HG03039 (cell line): ENCODE results near the gene FKBP1C.
"Not testable (repeated sequence)": the region's sequence is repeated elsewhere in the genome, so short reads cannot be mapped to it uniquely, and the experiment has no call there.

Source experiments
- ATAC-seq: cut with Tn5 transposase; IDR thresholded peaks from one replicate; pipeline ENCODE4 v1.9.1; 2021; ENCODE audit warnings: mild to moderate bottlenecking, moderate library complexity; ENCODE audit not compliant: unreplicated experiment

The FKBP1C gene

DNA sequence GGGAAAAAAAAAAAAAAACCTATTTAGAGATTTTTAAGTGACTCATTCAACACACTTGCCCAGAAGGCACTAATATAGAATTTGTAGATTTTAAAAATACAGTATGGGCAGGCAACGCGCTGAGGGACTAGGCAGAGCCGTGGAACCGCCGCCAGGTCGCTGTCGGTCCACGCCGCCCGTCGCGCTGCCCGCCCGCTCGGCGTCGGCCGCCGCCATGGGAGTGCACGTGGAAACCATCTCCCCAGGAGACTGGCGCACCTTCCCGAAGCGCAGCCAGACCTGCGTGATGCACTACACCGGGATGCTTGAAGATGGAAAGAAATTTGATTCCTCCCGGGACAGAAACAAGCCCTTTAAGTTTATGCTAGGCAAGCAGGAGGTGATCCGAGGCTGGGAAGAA, at the start of gene FKBP1C:
TSS of gene FKBP1C (plus strand) at position 127 of the 400 bp plus-strand sequence.
- ATAC-seq, result not testable (repeated sequence)

DNA sequence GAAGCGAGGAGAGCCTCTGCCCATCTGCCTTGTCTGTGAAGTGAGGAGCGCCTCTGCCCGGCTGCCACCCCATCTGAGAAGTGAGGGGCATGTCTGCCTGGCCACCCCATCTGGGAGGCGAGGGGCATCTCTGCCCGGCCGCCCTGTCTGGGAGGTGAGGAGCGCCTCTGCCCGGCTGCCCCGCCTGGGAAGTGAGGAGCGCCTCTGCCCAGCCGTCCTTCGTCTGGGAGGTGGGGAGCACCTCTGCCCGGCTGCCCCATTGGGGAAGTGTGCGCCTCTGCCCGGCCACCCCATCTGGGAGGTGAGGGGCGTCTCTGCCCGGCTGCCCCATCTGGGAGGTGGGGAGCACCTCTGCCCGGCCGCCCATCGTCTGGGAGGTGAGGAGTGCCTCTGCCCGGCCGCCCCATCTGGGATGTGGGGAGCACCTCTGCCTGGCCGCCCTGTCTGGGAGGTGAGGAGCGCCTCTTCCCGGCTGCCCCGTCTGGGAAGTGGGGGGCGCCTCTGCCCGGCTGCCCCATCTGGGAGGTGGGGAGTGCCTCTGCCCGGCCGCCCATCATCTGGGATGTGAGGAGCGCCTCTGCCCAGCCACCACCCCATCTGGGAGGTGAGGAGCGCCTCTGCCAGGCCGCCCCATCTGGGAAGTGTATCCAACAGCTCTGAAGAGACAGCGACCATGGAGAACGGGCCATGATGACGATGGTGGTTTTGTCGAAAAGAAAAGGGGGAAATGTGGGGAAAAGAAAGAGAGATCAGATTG, 47.0 kb upstream of the FKBP1C start:
- ATAC-seq, result not testable (repeated sequence)

DNA sequence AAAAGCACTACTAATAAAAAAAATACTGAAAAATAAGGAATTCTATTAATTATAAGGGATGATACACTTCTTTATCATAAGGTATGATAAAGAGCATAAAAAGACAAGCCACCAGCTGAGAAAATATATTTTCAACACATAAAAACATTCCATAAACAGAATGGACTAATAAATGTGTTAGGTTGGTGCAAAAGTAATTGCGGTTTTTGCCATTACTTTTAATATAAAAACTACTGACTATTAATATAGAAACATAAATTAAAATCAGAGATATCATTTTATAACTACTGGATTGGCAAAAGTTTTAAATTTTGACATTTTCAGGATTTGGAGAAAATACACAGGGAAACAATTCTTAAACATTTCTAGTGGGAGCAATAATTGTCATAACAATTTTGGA, 37.1 kb upstream of the FKBP1C start:
- ATAC-seq, result no peak

DNA sequence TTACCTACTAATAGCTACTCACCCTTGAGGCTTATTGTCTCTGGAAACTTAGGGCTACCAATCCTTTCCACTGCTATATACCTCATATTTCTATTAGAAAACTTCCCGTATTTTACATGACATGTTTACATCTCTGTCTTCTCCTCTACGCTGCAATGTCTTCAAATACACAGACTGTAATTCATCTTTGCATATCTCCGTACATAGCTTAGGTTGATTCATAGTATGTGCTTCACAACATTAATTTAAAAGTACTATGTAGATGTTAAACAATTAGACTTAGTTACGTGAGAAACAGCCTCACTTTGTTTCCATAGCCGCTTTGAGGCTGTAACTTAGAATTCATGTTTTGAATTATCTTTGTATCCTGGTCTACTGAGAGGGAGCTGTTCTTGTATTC, 35.1 kb upstream of the FKBP1C start:
- ATAC-seq, result no peak

DNA sequence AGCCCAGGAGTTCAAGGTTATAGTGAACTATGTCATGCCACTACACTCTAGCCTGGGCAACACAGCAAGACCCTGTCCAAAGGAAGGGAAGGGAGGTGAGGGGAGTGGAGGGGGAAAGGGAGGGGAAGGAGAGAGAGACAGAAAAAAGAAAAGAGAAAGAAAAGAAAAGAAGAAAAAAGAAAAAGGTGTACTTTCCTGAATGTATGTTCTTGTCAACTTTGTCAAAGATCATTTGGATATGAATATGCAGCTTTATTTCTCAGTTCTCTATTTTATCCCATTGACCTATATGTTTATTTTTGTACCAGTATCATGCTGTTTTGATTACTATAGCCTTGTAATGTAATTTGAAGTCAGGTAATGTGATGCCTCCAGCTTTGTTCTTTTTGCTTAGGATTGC, 30.9 kb upstream of the FKBP1C start:
- ATAC-seq, result no peak

DNA sequence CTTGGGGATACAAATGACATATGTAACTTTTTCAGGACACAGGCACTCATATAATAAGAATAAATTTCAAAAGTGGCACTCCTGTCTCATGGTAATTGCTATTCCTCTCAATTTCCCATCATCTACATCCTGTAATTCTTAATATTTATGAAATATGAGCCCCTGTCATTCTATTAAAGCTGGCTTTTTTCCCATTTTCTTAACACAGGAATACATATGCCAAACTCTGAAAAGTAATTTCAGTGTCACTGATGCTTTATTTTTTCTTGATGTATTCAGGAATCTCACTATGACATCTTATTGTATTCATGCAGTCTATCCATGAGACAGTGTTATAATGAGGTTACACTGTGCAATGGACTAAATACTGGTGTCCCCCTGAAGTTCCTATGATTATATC, 24.3 kb upstream of the FKBP1C start:
- no peak for ATAC-seq

DNA sequence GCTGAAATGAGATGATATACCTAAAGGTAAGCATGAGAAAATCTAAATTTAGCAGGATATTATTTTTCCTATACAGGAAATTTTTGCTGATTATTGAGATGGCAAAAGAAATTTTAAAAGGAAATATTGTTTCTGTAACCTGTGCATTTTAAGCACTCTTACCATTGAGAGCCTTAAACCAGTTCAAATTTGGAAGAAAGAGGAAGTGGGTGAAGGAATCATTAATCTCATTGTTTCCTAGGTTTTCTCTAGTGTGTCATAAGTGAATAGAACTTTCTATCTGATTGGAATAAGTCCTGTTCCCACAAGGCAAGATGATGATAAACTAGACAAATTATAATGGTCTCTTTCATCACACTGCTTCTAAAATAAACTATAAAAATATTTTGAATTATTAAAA, 22.4 kb upstream of the FKBP1C start:
- ATAC-seq, result no peak

DNA sequence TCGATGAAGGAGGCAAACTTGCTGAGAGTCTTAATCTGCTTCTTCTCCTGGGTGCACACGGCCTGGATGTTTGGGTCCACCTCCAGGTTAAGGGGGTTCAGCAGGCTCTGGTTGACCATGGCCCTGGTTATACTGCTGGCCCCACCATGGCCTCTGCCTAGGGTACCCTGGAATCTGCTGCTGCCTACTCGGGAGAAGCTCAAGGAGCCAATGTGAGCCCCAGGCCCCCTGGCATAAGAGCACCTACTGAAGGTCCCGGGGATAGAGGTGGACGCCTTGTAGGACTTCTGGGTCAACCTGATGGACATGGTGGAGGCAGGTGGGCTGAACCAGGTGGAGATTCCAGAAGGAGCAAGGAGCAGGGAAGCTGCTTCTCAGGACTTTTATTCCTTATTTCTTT, 17.9 kb upstream of the FKBP1C start:
- ATAC-seq, result no peak

DNA sequence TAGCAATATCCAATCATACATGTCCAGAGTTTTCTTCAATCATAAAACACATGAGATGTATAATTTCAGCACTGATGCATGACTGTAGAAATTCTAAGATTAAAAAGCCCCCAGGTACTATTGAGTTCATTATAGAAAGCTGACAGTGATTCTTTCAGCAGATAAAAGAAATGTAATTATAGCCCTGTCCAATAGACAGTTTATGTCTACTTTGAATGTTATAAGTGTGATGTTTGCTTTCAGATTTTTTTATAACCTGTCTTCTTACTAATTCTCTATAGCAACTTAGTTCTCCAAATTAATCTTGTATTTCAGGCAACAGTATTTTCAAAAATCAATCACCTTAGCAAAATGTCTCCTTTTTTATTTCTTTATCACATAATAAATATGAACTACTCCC, 13.5 kb upstream of the FKBP1C start:
- no peak for ATAC-seq

DNA sequence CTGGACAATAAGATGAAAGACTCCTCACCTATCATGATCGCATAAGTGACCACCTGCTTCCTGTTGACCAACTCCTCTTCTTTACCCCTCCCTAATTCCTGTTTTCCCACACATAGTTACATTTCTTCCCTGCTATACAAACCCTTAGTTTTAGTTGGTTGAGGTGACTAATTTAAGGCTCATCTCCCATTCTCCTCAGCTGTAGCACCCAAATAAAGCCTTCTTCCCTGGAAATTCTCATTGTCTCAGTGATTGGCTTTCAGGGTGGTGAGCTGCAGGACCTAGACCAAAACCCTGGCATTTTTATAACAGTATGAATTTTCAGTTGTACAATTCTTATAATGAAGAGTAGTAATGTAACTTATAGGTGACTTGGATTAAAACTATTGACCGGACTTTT, 2.1 kb downstream of the FKBP1C start:
- ATAC-seq, result no peak

DNA sequence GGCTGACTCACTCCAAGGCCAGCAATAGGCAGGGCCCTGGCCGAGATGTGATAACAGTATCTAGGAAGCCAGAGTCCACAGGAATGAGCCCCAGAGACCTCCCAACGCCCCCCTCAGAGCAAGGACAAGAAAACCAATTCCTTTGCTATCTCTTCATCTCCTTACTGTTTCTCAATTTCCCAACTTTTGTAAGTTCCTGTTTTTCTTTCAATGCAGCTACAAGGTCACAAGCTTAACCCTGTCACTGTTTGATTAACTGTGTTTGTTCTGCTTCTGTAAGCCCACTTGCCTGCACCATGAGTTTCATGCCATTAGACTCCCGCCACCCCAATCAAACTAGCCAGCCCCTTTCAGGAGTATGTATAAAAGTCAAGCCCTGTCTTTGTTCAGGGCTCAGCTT, 3.5 kb downstream of the FKBP1C start:
- no peak for ATAC-seq

DNA sequence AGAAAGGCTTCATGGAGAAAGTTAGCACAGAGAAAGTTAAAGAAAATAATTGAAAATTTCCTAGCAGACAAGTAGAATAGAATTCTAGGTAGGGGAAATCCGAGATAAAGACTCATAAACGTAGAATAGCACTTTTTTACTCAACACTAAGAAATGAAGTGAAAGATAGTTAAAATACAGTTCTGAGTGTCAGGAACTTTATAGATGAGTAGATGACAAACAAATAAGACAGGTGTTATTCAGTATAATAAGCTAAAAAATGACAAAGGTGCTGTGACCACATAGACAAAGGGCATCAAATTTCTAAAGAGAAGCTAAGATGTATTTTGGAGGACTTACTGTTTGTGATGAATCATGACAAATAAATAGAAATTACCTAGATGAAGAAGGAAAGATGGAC, 12.9 kb downstream of the FKBP1C start:
- ATAC-seq, result no peak

DNA sequence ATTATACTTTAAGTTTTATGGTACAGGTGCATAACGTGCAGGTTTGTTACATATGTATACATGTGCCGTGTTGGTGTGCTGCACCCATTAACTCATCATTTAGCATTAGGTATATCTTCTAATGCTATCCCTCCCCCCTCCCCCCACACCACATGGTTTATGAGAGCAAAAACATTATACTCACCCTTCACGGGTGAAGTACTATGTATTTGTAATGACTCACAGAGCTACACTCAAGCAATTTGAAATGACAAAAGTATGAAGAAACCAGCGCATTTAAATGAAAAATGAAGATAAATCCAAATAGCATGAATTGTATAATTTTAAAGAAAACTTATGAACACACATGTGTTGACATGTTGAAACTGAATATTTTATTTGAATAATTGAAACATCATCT, 14.7 kb downstream of the FKBP1C start:
- ATAC-seq, result not testable (repeated sequence)

DNA sequence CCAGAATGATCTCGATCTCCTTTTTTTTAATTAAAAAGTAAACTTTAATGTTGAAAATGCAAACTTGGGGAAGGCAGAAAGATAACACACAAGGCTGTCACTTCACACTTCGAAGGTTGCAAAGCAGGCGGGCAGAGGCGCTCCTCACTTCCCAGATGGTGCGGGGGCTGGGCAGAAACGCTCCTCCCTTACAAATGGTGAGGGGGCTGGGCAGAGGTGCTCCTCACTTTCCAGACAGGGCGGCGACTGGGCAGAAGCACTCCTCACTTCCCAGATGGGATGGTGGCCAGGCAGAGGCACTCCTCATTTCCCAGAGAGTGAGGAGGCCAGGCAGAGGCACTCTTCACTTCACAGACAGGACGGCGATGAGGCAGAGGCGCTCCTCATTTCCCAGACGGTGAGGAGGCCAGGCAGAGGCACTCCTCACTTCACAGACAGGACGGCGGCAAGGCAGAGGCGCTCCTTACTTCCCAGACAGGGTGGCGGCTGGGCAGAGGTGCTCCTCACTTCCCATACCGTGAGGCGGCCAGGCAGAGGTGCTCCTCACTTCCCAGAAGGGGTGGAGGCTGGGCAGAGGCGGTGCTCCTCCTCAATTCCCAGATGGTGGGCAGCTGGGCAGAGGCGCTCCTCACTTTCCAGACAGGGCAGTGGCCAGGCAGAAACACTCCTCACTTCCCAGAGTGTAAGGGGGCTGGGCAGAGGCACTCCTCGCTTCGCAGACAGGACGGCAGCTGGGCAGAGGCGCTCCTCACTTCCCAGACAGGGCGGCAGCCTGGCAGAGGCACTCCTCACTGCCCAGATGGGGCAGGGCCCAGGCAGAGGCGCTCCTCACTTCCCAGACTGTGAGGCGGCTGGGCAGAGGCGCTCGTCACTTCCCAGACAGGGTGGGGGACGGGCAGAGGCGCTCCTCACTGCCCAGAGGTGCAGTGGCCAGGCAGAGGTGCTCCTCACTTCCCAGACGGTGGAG, 16.9 kb downstream of the FKBP1C start:
- not testable (repeated sequence) for ATAC-seq

DNA sequence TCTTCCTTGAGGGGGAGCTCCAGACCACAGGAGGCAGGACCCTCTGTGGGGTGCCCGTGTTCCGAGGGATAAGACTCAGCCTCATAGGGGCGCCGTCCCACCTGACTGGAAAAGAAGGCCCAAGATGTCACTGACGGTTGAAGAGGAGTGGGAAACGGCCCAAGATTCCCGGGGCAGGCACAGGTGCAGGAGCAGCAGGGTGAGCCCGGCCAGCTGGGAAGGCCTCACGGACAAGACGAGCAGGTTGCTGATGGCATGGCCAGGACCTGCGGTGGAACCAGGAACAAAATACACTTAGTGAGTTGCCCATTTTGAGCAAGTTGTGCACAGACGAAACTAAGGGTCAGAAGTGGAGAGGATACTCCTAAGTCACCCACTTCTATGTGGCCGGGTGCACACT, 18.8 kb downstream of the FKBP1C start:
- ATAC-seq, result not testable (repeated sequence)

DNA sequence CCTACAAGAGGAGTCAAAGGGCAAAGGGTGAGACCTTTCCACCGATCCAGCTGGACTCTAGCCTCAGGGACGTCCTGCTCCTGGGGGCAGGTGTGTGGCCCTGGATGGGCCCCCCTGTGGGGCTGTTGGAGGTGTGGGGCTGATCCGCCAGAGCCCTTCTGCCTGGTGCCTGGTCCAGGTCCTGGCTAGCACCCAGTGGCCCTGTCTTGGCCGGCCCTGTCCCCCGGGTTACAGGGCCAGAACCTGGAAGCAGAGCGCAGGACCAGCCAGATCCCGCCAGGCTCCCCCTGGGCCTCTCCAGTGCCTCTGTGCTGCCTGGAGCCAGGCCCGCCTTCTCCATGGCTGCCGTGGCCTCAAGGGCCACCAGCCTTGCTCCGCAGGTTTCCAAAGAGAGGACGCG, 19.2 kb downstream of the FKBP1C start:
- not testable (repeated sequence) for ATAC-seq

DNA sequence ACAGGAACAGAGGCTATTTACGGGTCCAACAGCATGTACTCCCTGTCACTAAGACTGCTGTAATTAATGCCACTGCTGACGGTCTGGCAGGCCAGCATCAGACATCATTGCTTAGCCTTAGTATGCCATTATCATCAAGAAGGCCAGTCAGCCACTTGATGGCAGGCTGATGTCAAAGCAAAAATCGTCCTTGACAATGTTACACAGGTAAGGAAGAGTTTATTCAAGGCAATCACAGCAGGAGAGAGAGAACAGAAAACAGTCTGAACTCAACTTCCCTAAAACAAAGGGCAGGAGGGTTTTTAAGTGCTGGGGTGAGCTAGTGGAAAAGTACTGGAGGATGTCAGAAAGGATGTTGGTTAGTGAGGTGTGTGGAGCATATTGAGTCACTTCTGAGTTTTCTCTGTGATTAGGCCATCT, 25.1 kb downstream of the FKBP1C start:
- ATAC-seq, result no peak

DNA sequence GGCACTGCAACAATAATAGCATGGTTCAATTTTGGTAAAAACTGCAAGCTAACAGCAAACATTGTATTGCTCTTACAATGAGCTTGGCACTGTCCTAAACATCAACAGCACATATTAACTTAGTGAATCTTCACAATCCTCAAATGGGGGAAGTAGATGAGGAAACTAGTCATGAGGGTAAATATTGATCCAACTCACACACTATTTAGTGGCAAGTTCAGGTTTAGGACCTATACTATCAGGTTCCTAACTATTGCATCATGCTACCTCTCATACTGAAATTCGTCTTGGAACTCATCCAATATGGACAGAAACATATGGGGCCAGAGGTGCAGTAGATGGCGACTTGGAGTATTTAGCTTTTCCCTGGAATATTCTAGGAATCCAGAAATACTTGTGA, 34.2 kb downstream of the FKBP1C start:
- ATAC-seq, result no peak

DNA sequence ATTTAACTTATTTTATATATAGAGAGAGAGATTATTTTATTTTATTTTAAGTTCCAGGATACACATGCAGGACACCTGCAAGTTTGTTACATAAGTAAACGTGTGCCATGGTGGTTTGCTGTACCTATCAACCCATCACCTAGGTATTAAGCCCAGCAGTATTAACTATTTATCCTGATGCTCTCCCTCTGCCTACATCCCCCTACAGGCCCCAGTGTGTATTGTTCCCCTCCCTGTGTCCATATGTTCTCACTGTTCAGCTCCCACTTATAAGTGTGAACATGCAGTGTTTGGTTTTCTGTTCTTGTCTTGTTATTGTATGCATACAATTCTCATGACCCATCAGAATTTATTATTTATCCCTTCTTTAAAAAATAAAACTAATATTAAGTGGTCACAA, 34.6 kb downstream of the FKBP1C start:
- ATAC-seq, result no peak

DNA sequence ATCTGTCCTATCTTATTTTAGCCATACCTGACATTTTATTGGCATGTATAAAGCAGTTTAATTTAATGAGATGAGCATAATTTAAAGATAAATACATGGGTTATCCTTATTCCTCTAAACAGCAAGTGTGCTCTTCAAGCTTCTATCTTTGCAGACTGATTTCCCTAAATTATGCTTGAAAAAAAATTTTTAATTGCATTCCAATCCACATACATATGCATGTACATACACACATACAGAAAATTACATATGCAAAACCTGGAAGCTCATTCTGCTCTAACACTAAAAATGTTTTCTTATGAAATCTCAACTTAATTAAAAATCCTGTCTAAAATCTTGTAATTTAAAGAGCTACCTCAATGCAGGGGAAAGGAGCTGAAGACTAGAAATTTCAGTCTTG, 35.3 kb downstream of the FKBP1C start:
- no peak for ATAC-seq

DNA sequence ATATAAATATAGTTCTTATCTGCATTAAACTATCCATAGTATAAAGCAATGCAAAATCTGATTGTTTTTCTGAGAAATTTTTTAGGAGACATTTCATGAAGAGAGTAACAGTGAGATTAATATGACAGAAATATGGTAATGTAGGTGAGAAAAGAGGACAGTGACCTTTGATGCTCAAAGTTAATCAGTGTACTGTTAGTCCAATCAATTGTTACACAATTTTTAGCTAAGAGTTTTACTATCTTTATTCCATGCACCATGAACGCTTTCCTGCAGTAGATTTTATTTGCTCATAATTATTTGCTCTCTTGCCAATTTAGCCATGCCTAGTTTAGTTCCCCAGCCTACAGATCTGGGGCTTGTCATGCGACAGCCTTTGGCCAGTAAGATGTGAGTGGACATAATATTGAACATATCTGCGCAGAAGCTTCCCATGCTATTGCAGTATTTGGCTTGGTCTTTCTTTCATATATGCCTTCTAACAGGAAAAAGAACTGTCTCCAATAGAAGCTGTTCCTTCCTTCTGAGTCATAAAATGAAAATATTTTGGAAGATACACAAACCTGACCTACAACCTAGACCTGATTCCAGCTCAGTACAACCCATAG, 38.7 kb downstream of the FKBP1C start:
- no peak for ATAC-seq

DNA sequence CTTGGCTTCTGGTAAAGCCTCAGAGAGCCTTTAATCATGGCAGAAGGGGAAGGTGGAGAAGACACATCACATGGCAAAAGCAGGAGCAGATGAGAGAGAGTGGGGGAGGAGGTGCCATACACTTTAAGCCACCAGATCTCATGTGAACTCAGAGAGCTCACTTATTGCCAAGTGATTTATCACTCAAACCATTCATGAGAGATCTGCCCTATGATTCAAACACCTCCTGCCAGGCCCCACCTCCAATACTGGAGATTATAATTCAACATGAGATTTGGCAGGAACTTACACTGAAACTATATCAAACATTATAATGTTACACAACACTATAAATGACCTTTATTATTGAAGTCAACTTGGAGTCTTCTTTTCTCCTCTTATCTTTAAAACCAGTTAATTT, 47.9 kb downstream of the FKBP1C start:
- ATAC-seq, result no peak
